Astrocyte (in vitro differentiated cells and primary cell): ENCODE results near the gene ILRUN. TPM values are rescaled to one million over a fixed set of nuclear protein-coding genes. Genes with fewer than 3 reads are reported as not detected.
"Not testable (repeated sequence)": the region's sequence is repeated elsewhere in the genome, so short reads cannot be mapped to it uniquely, and the experiment has no call there.

Source experiments
- DNase-seq: peaks from one replicate; pipeline ENCODE4 v3.0.0-alpha.2; 2010; ENCODE audit warnings: low read depth
- FAIRE-seq: peaks from 2 replicates; lab custom pipeline; 2011; peaks lifted over from hg19 to GRCh38; lab: Jason Lieb, UNC
- H2AFZ ChIP-seq: 2 replicates; pipeline ENCODE4 v1.6.0; 2012; ENCODE audit warnings: low read depth, low read length, inconsistent platforms
- H3K27ac ChIP-seq: 2 replicates; pipeline ENCODE4 v1.5.1; 2011; ENCODE audit warnings: low read depth, low read length, inconsistent platforms
- H3K27me3 ChIP-seq: 2 replicates; pipeline ENCODE4 v1.6.0; 2011; ENCODE audit warnings: low read length, inconsistent platforms; ENCODE audit not compliant: insufficient read depth
- H3K36me3 ChIP-seq: 2 replicates; pipeline ENCODE4 v1.5.1; 2011; ENCODE audit warnings: low read length, inconsistent platforms; ENCODE audit not compliant: insufficient read depth
- H3K4me1 ChIP-seq: 2 replicates; pipeline ENCODE4 v1.5.1; 2011; ENCODE audit warnings: low read length, inconsistent platforms; ENCODE audit not compliant: insufficient read depth
- H3K4me2 ChIP-seq: 2 replicates; pipeline ENCODE4 v1.6.0; 2012; ENCODE audit warnings: low read length, inconsistent platforms
- H3K4me3 ChIP-seq: 2 replicates; pipeline ENCODE4 v1.5.1; 2011; ENCODE audit warnings: low read depth, mild to moderate bottlenecking, low read length, inconsistent platforms; ENCODE audit not compliant: insufficient read depth
- H3K79me2 ChIP-seq: 2 replicates; pipeline ENCODE4 v1.6.0; 2012; ENCODE audit warnings: mild to moderate bottlenecking, low read length, inconsistent platforms; ENCODE audit not compliant: insufficient read depth
- H3K9ac ChIP-seq: 2 replicates; pipeline ENCODE4 v1.6.0; 2012; ENCODE audit warnings: mild to moderate bottlenecking, low read length, inconsistent platforms
- H3K9me3 ChIP-seq: 2 replicates; pipeline ENCODE4 v1.5.1; 2012; ENCODE audit warnings: low read depth, mild to moderate bottlenecking, low read length, inconsistent platforms; ENCODE audit not compliant: insufficient read depth
- H4K20me1 ChIP-seq: 2 replicates; pipeline ENCODE4 v1.6.0; 2012; ENCODE audit warnings: low read length, inconsistent platforms; ENCODE audit not compliant: insufficient read depth
- H3K27ac Mint-ChIP-seq: one replicate; pipeline ENCODE4 v1.8.0; 2021; ENCODE audit warnings: mild to moderate bottlenecking, mixed read lengths; ENCODE audit not compliant: unreplicated experiment
- H3K27me3 Mint-ChIP-seq: one replicate; pipeline ENCODE4 v1.8.0; 2021; ENCODE audit warnings: low read depth, mixed read lengths; ENCODE audit not compliant: unreplicated experiment
- H3K36me3 Mint-ChIP-seq: one replicate; pipeline ENCODE4 v1.8.0; 2021; ENCODE audit warnings: low read depth, mixed read lengths; ENCODE audit not compliant: unreplicated experiment
- H3K4me1 Mint-ChIP-seq: one replicate; pipeline ENCODE4 v1.8.0; 2021; ENCODE audit warnings: low read depth, mixed read lengths; ENCODE audit not compliant: unreplicated experiment
- H3K4me3 Mint-ChIP-seq: one replicate; pipeline ENCODE4 v1.8.0; 2021; ENCODE audit warnings: mild to moderate bottlenecking, moderate library complexity, mixed read lengths; ENCODE audit not compliant: unreplicated experiment
- H3K9me3 Mint-ChIP-seq: one replicate; pipeline ENCODE4 v1.8.0; 2021; ENCODE audit warnings: mild to moderate bottlenecking, mixed read lengths; ENCODE audit not compliant: unreplicated experiment
- EZH2 ChIP-seq: IDR thresholded peaks from 2 replicates; pipeline ENCODE4 v1.6.1; 2012; ENCODE audit warnings: mild to moderate bottlenecking, low read length, inconsistent platforms; ENCODE audit not compliant: insufficient read depth
- total RNA-seq: library from RNA; stranded (reverse); gene quantifications from 2 replicates; pipeline ENCODE4 v1.2.1, GENCODE V29; 2021
- TF ChIP-seq, protein P1 (sequence below): IDR thresholded peaks from 2 replicates; pipeline ENCODE4 v1.5.1; 2011; ENCODE audit warnings: low read depth, mild to moderate bottlenecking, inconsistent platforms, low read length, moderate library complexity; ENCODE audit not compliant: insufficient read depth

ILRUN gene
- total RNA-seq, 1 donor from 2014 or later: 63.3 TPM

GRCh38 chr6:34671801-34672656 lies 24.5 kb downstream of the ILRUN start:
- Histone ChIP-seq H3K27ac (no peak overlapping the region), H4K20me1 (peaks cover 23% of the 10 kb centered on the region), H3K9me3 (no peaks in the 10 kb centered on the region), H3K36me3 (no peaks in the 10 kb centered on the region), H3K4me3 (no peak overlapping the region), H3K27me3 (no peaks in the 10 kb centered on the region), H3K9ac (no peak overlapping the region), H3K4me1 (peaks cover 4% of the 10 kb centered on the region), H2AFZ (no peak overlapping the region), H3K79me2 (peaks cover 80% of the 10 kb centered on the region), H3K4me2 (no peak overlapping the region)
- H3K36me3 Mint-ChIP-seq: no peaks in the 10 kb centered on the region
- H3K27me3 Mint-ChIP-seq: no peaks in the 10 kb centered on the region
- no peak for DNase-seq
- FAIRE-seq: no peak
- H3K27ac Mint-ChIP-seq: peak overlapping the region; percentile 8
- H3K4me3 Mint-ChIP-seq: no peak overlapping the region
- no peaks in the 10 kb centered on the region for H3K9me3 Mint-ChIP-seq
- no peak for TF ChIP-seq EZH2
- TF ChIP-seq, protein P1, sequence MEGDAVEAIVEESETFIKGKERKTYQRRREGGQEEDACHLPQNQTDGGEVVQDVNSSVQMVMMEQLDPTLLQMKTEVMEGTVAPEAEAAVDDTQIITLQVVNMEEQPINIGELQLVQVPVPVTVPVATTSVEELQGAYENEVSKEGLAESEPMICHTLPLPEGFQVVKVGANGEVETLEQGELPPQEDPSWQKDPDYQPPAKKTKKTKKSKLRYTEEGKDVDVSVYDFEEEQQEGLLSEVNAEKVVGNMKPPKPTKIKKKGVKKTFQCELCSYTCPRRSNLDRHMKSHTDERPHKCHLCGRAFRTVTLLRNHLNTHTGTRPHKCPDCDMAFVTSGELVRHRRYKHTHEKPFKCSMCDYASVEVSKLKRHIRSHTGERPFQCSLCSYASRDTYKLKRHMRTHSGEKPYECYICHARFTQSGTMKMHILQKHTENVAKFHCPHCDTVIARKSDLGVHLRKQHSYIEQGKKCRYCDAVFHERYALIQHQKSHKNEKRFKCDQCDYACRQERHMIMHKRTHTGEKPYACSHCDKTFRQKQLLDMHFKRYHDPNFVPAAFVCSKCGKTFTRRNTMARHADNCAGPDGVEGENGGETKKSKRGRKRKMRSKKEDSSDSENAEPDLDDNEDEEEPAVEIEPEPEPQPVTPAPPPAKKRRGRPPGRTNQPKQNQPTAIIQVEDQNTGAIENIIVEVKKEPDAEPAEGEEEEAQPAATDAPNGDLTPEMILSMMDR: no peak
- H3K4me1 Mint-ChIP-seq: peaks cover 23% of the 10 kb centered on the region

GRCh38 chr6:34671367-34671766 lies 25.2 kb downstream of the ILRUN start:
- no peaks in the 10 kb centered on the region for H3K36me3 ChIP-seq
- no peaks in the 10 kb centered on the region for H3K27me3 ChIP-seq
- H3K4me1 ChIP-seq: peaks cover 4% of the 10 kb centered on the region
- H3K27me3 Mint-ChIP-seq: no peaks in the 10 kb centered on the region
- H3K4me3 Mint-ChIP-seq: no peak overlapping the region
- H4K20me1 ChIP-seq: peaks cover 22% of the 10 kb centered on the region
- H3K9me3 ChIP-seq: no peaks in the 10 kb centered on the region
- H3K27ac ChIP-seq: no peak overlapping the region
- peak overlapping the region; percentile 8 for H3K27ac Mint-ChIP-seq
- H3K4me1 Mint-ChIP-seq: peaks cover 28% of the 10 kb centered on the region
- no peak overlapping the region for H3K4me3 ChIP-seq
- no peak overlapping the region for H2AFZ ChIP-seq
- no peaks in the 10 kb centered on the region for H3K9me3 Mint-ChIP-seq
- no peak overlapping the region for H3K4me2 ChIP-seq
- no peak overlapping the region for H3K9ac ChIP-seq
- DNase-seq: no peak
- TF ChIP-seq, protein P1: no peak
- TF ChIP-seq EZH2: no peak
- FAIRE-seq: no peak
- no peaks in the 10 kb centered on the region for H3K36me3 Mint-ChIP-seq
- H3K79me2 ChIP-seq: peaks cover 83% of the 10 kb centered on the region

- H3K27ac Mint-ChIP-seq, H3K36me3 Mint-ChIP-seq, H3K27me3 ChIP-seq, H3K9ac ChIP-seq, H3K9me3 ChIP-seq, H3K36me3 ChIP-seq, H2AFZ ChIP-seq, H3K27ac ChIP-seq, FAIRE-seq, DNase-seq, H3K9me3 Mint-ChIP-seq, H3K27me3 Mint-ChIP-seq, H4K20me1 ChIP-seq, H3K4me3 ChIP-seq, H3K4me3 Mint-ChIP-seq, H3K4me2 ChIP-seq: not testable (repeated sequence)
- peaks cover 85% of the 10 kb centered on the region for H3K79me2 ChIP-seq
- H3K4me1 Mint-ChIP-seq: peaks cover 39% of the 10 kb centered on the region
- peaks cover 12% of the 10 kb centered on the region for H3K4me1 ChIP-seq
Observed at GRCh38 chr6:34668799-34669198, 27.8 kb downstream of the ILRUN start.
